ENCODE data around the gene CDH22.

DNA sequence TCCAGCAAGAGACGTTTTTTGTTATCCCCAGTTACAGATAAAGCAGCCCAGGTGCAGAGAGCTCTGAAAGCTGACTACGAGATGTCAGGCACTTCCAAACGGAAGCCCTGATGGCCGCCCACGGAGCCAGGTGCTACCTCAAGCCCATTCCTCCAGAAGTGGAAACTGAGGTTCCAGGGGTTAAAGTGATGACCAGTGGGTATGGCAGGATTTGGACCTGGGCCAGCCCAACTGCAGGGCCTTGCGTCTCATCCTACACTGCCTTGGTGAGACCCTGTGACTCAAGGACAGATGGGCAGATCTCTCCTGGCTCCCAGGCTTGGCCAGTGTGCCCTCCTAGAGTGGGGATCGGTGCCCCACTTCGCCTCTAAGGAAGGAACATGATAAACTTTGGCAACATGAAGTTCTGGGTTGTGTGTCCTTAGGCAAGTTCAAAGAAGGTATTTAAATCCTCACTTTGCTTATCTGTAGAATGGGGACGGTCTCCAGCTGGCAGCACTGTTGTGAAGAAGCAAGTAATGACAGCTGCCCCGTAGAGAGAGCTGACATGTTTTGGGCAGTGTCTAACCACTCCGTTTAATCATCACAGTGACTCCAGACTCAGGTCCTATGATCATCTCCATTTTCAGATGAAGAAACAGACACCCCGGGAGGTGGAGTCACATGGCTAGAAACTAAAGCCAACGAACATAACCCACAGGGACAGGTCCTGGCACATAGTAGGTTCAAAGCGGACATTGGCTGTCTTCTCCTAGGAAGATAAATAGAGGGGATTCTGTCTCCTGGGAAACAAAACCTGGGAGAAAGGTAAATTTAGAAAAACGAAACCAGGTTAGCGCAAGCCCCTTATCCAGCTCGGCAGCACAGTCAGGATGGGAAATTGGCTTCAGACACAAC is 34.4 kb upstream of the CDH22 start:
- TF ChIP-seq, protein P1, sequence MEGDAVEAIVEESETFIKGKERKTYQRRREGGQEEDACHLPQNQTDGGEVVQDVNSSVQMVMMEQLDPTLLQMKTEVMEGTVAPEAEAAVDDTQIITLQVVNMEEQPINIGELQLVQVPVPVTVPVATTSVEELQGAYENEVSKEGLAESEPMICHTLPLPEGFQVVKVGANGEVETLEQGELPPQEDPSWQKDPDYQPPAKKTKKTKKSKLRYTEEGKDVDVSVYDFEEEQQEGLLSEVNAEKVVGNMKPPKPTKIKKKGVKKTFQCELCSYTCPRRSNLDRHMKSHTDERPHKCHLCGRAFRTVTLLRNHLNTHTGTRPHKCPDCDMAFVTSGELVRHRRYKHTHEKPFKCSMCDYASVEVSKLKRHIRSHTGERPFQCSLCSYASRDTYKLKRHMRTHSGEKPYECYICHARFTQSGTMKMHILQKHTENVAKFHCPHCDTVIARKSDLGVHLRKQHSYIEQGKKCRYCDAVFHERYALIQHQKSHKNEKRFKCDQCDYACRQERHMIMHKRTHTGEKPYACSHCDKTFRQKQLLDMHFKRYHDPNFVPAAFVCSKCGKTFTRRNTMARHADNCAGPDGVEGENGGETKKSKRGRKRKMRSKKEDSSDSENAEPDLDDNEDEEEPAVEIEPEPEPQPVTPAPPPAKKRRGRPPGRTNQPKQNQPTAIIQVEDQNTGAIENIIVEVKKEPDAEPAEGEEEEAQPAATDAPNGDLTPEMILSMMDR (IDR thresholded peaks at IDR 0.05): no peak
- no peak for TF ChIP-seq POLR2A (IDR thresholded peaks at IDR 0.05)

All from right lobe of liver (tissue), 4 donors.